Renal cortical epithelial cell (primary cell): Measurements from ENCODE around the gene MICAL1. TPM values are rescaled to one million over a fixed set of nuclear protein-coding genes. Genes with fewer than 3 reads are reported as not detected.
A peak's percentile ranks its signal among the peaks of the same experiment; 100 is the strongest.
"Not testable (repeated sequence)": the region's sequence is repeated elsewhere in the genome, so short reads cannot be mapped to it uniquely, and the experiment has no call there.

ENCODE experiments used
- DNase-seq: peaks from one replicate; pipeline ENCODE4 v3.0.0-alpha.2; 2011; ENCODE audit warnings: low read depth
- total RNA-seq: library from RNA; depleted of rRNA; stranded (reverse); fragments of >200 nt; gene quantifications from 2 replicates; pipeline ENCODE4 v1.2.3, GENCODE V29; 2014

The MICAL1 gene
- total RNA-seq, 1 donor from 2014 or later: 41.2 TPM

DNA sequence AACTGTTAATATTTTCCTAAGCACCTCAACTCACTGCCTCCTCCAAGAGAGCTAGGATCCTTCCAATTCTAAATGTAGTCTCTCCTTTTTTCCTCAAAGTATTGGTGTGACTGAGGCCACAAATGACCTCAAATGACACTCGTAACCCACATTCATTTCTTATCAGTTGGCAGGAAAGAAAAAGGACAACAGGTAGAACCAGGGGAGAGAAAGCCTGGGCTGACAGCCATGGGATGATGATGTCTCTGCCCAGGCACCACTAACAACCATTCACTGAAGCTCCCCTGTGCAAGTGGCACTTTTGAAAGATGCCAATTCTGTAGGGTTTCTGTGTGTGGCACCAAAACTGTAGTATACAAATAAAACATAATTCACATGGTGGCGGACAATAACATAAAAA lies 20.1 kb upstream of the MICAL1 start:
- DNase-seq: no peak

DNA sequence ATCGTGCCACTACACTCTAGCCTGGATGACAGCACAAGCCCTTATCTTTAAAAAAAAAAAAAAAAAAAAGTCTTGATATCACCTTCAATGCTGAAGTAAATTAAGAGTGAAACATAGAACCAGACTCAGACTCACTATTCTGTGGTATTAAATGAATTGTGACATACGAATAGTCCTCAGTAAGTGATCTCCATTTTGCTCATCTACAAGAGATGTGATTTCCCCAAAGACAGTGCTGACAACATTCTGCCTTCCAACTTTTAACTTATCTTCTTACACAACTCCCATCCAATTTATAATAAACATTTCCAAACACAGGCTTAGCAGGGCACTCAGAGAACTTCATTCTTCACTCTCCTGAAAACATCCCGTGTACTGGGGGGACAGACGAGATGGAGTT lies 19.4 kb upstream of the MICAL1 start:
- no peak for DNase-seq

DNA sequence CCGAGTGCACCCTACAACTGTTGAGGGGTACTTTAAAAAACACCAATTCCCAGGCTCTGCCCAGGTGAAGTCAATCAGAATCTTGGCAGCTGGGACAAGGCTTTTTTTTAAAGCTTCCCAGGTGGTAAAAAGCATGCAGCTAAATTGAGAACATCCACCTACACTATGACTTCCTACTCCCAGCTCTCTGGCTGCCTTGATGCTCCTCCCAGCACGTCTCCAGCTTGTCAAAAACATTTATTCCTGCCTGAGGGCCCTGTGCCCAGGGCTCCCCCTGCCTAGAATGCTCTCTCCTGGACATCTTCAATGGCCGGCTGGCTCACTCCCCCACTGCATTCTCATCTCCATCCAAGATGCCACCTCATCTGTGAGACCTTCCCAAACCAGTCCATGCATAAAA lies 17.5 kb upstream of the MICAL1 start:
- DNase-seq: no peak

DNA sequence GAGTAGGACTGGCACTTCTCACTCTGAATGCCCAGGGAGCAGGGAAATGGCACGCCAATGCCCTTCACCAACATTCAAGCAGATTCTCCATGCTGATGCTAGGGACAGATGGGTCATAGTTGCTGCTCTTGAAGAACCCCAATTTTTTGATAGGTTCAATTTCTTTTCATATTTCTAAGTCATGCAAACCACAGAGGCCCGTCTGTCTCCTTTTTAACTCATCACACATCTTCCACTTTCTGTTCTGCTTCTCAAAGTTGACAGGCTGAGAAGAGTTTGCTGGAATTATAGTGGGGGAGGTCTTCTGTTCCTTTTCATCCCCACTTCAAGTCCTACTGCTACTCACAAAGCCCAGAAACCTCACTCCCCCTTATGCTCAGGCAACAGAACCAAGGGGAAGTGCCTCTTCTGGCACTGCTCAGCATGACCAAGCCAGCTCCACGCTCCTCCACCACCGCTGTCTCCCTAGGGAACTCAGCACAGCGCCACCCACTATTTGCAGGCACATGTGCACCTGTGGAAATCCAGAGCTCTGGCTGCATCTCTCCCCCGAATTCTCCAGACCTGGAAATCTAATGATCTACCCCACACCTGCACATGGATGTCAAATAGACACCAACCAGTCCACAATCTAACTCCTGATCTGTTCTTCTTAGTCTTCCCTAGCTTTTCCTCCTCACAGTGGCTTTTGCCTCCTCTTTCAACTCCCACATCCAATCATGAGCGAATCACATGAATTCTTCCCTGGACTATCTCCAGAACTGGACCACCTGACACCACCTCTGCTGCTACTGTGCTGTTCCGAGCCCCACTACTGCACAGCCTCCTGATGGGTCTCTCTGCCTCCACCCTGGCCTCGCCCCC lies 16.8 kb upstream of the MICAL1 start:
- no peak for DNase-seq

DNA sequence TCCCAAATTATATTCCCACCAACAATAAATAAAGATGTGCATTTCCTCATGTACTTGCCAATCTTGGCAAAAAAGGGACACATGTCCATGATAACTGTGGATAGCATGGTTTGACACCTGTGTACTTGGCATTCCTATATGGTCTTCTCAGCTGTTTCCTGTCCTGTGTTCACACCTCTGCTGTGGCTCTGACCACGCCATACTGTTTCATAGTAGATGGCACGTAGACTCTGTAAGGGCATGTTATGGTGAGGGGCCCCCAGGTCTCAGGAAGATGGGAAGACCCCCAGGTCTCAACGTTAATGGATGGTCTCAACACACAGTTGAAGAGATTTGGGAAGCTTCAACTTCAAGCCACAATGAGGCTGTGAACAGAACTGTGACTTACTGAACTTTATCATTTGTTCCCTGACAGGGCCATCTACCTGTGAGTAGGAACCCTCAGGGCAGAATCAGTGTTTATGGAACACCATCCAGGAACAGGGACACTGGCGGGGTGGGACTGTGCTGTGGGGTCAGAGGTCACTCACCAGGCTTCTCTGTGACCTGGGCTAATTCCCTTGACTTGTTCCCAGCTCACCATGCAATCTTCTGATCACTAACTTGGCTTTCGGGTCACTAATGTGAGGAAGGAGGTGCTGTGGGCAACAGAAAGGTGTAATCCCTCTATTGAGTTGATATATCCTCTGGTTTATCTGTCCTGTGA lies 15.7 kb upstream of the MICAL1 start:
- DNase-seq: no peak

DNA sequence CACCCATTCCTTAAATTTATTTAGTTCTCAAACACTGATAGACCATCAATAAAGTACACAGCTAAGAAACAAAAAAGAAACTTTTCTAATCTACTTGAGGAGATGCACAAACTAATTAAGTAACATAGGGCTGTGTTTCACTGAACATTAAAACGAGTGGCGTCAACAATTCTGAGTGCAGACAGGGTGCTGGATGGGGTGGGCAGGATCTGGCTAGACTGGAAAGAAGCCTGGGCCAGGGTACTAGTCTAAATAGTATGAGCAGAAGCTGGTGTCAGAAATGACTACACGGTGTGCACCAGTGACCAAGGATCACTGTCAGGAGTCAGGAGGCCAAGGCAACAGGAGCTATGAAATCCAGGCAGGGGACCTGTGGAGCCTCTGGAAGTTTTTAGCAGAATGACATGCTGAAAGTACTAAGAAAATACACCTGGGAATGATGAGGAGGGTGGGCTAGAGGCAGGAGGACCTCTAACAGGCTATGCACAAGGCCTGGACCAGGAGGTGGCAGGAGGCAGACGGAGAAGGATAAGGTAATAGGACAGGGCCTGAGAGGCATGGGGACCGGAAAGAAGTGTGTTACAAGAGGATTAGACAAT lies 14.1 kb upstream of the MICAL1 start:
- no peak for DNase-seq

DNA sequence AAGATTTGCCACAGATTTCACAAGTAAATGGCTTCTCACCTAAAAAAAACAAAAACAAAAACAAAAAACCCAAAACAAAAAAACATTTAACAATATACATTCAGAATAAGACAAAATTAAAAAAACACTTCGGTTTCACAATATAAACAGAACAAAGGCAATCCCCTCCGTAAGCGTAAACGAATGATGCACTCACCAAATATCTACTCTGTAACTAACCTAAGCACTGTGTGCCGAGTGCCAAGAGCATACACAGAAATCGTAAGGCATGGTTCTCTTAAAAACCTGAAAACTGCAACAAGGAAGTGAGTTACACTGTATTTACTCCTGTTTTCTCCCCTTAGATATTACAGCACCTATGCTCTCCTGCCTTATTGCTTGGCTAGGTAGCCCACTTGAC lies 12.1 kb upstream of the MICAL1 start:
- no peak for DNase-seq

DNA sequence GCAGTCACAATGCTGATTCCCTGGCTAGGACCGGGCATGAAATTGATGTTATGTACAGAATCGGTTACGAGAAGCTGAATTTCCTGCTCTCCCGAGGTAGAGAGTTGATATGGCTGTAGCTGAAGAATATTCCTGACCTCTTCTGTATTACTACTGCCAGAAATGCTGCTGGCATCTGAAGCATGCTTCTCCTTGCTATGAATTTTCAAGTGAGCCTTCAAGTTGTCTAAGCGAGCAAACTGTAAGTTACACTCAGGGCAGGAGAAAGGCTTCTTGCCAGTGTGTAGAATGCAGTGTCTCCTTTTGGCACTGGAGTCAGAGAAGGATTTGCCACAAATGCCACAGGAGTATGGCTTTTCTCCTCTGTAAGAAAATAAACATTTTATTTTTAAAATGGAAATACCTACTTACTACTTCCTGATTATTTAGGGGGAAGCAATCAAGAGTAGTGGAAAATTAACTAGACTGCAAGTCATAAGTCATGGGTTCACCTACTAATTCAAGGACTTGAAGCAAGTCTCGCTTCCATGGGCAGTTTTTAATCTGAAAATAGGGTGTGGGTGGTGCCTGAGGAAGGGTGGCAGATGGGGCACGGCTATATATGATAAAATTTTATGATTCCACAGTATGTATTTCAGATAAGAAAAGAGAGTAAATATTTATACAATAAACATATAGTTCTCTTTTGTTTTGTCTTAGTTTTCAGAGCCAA lies 10.8 kb upstream of the MICAL1 start:
- peak; percentile 84 for DNase-seq

DNA sequence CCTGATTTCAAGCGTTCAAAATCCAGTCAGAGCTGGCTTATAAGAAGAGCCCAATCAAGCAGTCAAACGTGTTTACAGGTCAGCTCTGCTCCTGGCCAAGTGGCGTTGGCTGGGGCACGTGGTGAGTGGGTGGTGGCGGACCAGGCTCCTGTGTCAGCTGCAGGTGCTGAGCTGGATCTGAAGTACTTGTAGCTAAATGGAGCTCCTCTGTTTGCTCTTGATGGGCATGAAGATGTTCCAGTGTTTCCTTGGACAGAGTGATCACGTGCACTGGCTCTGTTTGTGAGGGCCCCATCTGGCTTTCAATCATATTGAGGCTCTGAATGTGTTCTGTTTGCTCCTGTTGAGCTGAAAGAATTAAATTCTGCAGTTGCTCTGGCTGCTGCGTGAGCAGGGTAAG lies 10.2 kb upstream of the MICAL1 start:
- peak; percentile 48 for DNase-seq

DNA sequence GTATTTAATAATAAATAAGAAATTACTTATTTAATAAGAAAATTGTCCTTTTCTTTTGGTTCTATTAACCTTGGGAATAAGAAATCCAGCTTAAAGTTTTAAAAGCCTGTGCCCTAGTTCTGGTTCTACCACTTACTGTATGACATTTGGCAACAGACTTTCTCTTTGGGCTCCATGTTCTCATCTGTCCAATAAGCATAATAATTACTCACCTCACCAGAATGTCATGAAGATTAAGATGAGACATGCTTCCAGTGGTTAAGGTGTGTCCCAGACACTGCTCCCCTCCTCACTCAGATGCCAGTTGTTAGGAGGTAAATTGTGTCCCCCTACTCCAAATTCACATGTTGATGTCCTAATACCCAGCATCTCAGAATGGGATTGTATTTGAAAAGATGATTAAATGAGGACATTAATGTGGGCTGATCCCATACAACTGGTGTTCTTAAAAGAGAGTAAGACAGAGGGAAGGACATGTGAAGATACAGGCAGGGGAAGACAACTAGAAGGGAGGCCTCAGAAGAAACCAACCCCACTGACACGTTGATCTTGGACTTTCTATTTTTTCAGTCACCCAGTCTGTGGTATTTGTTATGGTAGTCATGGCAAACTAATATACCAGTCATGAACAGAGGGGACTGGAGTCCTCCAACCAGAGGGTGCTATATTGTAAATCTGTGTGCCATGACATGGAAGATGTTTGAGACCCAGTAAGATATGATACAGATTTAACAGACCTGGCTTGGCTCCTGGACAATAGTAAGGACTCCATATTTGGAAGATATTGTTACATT lies 6.4 kb upstream of the MICAL1 start:
- DNase-seq: no peak

DNA sequence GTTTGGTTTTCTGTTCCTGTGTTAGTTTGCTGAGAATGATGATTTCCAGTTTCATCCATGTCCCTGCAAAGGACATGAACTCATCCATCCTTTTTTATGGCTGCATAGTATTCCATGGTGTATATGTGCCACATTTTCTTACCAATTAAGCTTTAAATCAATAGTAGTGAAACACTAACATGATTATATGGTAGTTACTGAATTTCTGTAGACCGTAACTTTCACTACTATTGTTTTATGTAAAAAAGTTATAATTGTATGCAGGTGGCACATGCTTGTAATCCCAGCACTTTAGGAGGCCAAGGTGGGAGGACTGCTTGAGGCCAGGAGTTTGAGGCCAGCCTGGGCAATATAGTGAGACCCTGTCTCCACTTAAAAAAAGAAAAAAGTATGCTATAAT lies 5.6 kb upstream of the MICAL1 start:
- DNase-seq: not testable (repeated sequence)

DNA sequence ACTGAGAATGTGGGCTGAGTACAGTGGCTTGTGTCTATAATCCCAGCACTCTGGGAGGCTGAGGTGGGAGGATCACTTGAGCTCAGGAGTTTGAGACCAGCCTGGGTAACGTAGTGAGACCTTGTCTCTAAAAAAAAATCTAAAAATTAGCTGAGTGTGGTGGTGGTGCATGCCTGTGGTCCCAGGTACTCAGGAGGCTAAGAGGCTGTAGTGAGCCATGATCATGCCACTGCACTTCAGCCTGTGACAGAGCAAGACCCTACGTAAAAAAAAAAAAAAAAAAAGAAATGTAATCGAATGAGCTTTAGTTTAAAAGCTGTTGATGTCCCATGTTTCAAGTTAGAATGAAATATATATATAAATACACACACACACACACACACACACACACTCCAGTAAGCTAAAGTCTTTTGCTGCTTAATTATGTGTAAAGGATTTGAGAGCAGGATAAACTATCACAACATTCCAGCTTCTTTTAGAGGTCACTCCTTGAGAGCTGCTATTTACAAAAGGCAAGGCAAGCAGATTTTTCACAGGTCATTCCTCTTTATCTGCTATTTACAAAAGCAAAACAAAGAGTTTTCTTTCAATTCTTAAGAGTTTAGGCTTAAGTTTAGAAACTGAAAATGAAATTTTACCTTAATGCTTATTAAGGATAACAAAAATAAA lies 4.7 kb upstream of the MICAL1 start:
- DNase-seq: peak; percentile 53

DNA sequence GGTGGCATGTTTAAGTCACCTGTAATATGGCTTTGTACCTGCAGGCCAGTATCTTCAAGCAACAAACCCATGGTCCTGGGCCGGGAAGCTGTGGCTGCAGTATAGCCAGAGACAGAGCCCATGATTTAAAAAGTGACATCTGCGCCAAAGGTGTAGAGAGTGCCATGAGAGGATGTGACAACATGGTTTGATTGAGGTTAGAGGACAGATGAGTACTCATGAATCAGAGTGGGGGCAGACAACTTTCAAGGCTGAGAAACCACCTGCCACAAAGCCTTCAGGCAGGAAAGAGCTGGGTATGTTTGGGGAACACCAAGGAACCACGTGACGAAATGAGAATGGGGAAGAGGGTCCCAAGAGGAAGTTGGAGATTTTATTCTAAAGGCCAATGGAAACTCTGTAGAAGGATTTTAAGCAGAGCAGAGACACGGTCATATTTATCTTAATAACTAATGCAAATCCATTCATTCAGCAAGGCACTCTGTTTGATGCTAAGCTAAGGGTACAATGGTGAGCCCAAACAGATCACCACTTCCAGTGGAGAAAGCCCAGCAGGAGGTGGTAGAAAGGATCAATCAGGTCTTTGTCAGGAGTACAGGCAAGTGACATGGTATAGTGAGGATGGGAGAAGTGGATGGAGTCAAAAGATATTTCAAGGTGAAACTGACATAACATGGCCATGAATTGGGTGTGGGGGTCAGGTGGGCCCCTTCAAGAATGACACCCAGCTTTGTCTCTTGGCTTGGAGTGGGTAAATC lies 3.4 kb upstream of the MICAL1 start:
- DNase-seq: no peak

DNA sequence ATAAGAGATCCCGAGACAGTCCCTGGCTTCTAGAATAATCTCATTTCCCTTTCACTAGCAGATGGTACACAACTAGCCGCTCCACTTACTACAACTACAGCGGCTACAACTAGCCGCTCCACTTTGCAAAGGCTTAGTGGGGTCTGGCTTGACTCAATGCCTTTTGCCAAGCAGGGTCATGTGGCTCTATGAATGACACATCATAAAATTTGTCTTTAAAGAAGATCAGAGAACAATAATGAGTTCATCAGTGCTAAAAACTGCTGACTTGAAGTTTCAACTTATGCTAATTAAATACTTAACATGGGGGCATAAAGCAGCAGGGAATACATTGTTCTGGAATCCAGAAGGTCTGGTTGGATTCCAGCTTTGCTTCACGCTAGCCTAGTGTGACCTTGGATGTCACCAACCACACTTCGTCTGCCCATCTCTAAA lies 2.0 kb upstream of the MICAL1 start:
- DNase-seq: no peak

DNA sequence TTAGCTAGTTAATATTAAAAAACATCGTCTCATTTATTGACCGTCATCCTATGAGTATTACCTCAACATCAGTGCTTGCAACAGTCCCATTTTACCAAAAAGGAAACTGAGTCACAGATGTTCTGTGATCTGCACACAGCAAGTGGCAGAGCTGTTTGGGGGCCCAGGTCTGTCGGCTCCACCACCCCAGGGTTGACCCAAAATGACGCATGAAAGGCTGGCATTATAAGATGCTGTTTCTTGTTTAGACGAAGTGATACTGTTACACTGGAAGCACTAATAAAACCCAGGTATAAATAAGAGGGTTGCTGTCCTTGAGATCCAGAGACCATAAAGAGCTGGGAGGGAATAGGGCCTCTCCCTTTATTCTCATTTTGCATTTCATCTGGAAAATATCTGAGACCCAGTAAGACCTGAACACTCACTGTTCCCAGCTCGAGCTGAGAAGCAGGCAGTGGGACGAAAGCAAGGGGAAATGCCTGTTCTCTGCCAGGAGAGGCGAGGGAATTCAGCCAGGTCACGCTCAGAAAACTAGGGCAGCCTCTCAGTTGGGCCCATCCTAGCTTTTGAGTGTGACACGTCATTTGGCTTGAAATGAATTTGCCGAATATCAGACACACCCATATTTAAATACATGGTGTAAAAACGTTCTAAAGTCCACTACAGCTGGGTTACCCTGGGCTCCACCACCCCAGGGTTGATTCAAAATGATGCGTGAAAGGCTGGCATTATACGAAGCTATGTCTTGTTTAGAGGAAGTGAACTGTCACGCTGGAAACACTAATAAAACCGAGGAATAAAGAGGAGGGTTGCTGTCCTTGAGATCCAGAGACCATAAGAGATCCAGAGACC lies 1.4 kb upstream of the MICAL1 start:
- peak; percentile 48 for DNase-seq

DNA sequence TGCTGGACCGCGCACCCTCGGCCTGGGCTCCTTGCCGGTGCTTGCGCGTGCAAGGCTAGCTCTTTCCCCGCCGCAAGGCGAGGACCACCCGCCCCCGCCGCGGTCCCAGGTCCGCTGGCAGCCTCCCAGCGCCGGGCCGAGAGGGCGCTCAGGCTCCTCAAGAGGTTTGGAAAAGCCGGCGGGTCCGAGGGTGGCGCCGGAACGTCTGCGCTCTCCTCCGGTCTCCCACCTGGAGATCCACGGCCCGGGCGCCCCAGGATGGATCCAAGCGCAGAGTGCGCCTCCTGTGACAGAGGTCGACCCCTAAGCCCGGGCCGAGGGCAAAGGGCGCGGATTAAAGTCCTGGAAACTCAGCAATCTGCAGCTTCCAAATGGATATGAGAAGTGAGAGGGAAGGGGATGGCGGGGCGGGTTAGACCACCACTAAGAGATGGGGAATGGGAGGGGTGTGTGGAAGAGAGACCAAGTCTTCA lies 575 bp upstream of the MICAL1 start:
- no peak for DNase-seq

DNA sequence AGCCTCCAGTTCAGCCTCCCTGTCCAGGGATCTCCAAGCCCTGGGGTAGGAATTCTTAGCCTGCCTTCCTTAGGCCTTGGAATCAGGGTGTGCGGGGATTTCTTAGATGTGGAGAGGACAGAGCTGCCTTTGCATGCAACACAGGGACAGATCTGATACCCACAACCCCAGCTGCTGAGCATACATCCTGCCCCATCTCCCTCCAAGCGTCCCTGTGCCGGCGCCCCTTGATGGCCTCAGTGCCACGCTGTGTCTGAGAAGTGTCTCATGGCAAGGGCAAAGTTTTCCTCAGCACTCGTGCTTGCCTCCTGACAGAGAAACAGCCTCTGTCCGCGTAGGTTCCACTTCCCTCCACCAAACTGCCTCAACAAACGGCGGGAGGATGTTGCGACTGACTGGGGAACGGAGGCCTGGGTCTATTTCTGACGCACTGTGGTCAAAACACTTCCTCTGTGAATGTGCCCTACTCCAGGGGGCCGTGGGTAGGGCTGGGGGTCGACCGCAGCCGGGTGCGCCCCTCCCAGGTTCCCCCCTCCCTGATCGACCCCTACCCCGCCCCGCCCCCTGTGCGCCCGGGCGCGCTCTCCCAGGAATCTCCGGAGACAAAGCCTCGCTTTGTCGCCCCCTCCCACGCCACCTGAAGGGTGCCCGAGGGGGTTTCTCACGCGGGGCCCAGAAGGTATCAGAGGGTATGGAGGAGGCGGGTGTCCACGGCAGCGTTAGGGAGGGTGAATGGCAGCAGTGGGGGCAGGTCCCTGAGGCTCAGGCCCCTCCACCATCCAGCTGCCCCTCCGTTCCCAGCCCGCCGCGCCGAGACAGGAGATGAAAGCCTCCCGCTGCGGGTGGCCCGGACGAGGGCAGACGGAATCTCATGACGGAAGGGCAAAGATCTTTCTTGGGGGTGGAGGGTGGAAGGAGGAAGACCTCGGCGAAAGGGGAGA lies 806 bp downstream of the MICAL1 start:
- no peak for DNase-seq
